D721Med (cell line): ENCODE results near the gene LPCAT1.

Experiments used
- DNase-seq: peaks from one replicate; pipeline ENCODE4 v3.0.0; 2011; ENCODE audit warnings: low spot score; ENCODE audit not compliant: insufficient read length
- FAIRE-seq: peaks from 2 replicates; lab custom pipeline; 2011; peaks lifted over from hg19 to GRCh38; lab: Jason Lieb, UNC
- CTCF ChIP-seq: IDR thresholded peaks from 2 replicates; pipeline ENCODE4 v1.5.1; 2012; ENCODE audit warnings: mild to moderate bottlenecking, control low read depth; ENCODE audit not compliant: insufficient read depth; ENCODE audit errors: missing control alignments

The LPCAT1 gene

GRCh38 chr5:1500411-1501091 lies 23.2 kb downstream of the LPCAT1 start:
- FAIRE-seq, result no peak
- TF ChIP-seq CTCF, result no peak
- DNase-seq, result no peak

- no peak for TF ChIP-seq CTCF
- no peak for FAIRE-seq
Observed at GRCh38 chr5:1499851-1500250, 23.9 kb downstream of the LPCAT1 start.

GRCh38 chr5:1498623-1499416 lies 24.9 kb downstream of the LPCAT1 start:
- no peak for TF ChIP-seq CTCF
- no peak for DNase-seq
- FAIRE-seq, result no peak

More at GRCh38 chr5:1499851-1500250, 23.9 kb downstream of the LPCAT1 start:
- DNase-seq, result no peak

- no peak for DNase-seq
- FAIRE-seq, result no peak
- TF ChIP-seq CTCF, result no peak
Observed at GRCh38 chr5:1497795-1498622, 25.8 kb downstream of the LPCAT1 start.

GRCh38 chr5:1497242-1497777 lies 26.4 kb downstream of the LPCAT1 start:
- TF ChIP-seq CTCF, result no peak
- FAIRE-seq (no peak), DNase-seq (no peak)

GRCh38 chr5:1495525-1495897 lies 28.2 kb downstream of the LPCAT1 start:
- no peak for TF ChIP-seq CTCF
- DNase-seq (no peak), FAIRE-seq (no peak)
